GM19324 (cell line): ENCODE results near the gene CTCFL.

Experiments
- ATAC-seq: cut with Tn5 transposase; IDR thresholded peaks from one replicate; pipeline ENCODE4 v1.9.1; 2021; ENCODE audit warnings: mild to moderate bottlenecking, moderate library complexity; ENCODE audit not compliant: unreplicated experiment, low FRiP score

CTCFL gene

DNA sequence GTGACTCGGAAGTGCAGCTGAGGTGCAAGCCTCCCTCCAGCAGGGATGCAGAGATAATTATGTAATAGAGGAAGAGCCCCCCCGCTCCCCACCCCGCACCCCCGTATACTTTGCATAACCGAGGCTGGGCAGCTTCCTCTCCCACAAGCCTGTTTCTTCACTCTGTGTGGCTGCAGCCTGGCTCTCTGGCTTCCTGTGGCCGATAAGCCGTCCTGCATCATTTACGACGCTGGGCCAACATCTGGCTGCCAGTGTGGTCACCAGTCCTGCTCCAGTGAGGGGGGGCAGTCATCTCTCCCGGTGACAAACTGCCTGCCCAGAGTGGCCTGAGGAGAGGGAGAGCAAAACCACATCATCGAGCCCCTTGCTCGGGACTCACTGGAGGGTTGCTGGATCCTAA is 74.5 kb downstream of the CTCFL start:
- peak; percentile 76 for ATAC-seq

DNA sequence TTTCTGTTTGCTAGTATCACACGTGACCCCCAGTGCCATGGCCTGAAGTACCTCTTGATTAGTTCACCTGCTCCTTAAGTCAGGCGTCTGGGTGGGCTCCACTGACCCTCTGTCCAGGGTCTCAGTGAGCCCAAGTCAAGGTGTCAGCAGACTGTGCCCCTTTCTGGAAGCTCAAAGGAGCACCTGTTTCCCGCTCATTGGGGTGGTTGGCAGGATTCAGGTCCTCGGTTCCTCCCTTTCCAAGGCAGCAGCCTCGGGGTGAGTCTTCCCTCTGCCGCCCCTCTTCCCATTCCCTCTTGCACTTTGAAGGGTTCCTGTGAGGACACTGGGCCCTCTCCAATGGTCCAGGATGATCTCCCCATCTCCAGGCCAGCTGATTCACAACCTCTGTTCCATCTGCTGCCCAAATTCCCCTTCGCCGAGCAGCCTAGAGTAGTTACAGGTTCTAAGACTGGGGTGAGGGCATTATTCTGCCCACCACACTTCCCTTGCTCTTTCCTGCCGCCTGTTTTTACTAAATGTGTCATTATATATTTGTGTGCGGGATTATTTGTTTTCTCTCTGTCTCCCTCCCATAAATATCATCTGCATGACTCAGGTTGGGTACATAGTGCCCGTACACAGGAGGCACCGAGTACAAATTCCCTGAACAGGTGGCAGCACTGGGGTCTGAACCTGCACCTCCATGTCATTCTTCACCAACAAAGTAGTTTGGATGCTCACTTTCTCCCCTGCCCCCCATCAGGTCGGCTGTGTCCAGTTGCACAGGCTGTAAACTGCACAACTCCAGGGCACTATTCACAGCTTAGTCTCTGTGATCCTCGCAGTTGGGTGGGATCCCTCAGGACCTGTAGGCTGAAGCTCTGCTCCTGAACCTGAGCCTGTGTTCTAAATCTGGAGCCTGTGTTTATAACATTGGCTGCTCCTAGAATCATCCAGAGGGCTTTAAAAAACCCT is 75.3 kb downstream of the CTCFL start:
- no peak for ATAC-seq

DNA sequence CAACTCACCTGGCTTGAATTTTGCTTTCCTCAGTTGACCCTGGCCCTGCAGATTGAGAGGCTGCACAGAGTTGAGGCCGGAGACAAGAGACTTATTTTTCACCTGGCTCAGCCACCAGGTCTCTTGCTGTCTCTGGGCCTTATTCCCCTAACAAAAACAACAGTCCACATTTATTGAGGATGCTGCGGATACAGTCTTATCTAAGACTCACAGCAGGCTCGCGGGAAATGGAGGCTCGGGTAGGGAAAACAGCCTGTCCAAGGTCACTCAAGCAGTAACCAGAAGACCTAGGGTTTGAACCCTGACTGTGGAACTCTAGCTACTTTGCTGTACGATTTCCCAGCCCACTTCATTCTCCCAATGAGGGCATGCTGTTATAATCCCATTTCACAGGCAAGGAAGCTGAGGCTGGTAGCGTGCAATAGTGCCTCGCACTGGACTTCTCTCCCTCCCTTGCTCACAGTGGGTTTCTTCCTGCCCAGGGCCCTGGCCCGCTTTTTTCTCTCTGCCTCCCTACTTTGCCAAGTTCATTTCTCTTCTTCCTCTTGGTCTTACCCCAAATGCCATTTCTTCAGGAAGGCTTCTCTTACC is 76.1 kb downstream of the CTCFL start:
- no peak for ATAC-seq
